Measurements from ENCODE around the gene PRB2. TPM values are rescaled to one million over a fixed set of nuclear protein-coding genes. Genes with fewer than 3 reads are reported as not detected.

PRB2 gene
- total RNA-seq, 1 experiment from 2014 or later, result not detected

- no peak for TF ChIP-seq NFATC4 (CRISPR knock-in tag; IDR thresholded peaks at IDR 0.05)
- no peak for TF ChIP-seq TCF7 (CRISPR knock-in tag; IDR thresholded peaks at IDR 0.05; ENCODE audit: low read depth)
- no peak for TF ChIP-seq PRDM15 (CRISPR knock-in tag; IDR thresholded peaks at IDR 0.05)
- no peak for TF ChIP-seq NR2C2 (CRISPR knock-in tag; IDR thresholded peaks at IDR 0.05)
These were observed 32.0 kb upstream of the PRB2 start (continued) for GRCh38 chr12:11427341-11427740.

- peaks cover 52% of the 10 kb centered on the region for H3K9me3 Mint-ChIP-seq
- peaks cover 4% of the 10 kb centered on the region for H3K4me1 Mint-ChIP-seq
- CTCF ChIA-PET, result no interaction called here
- no peak for DNase-seq (ENCODE audit: low spot score)
- ATAC-seq, result no peak
- no peak overlapping the region for H3K27ac Mint-ChIP-seq
- TF ChIP-seq RELA (CRISPR knock-in tag; IDR thresholded peaks at IDR 0.05; ENCODE audit: borderline replicate concordance) (no peak), E2F4 (CRISPR knock-in tag; IDR thresholded peaks at IDR 0.05; ENCODE audit: borderline replicate concordance, low read depth) (no peak), ZNF219 (CRISPR knock-in tag; IDR thresholded peaks at IDR 0.05; ENCODE audit: borderline replicate concordance) (no peak), USF1 (CRISPR knock-in tag; IDR thresholded peaks at IDR 0.05) (no peak), EMX1 (CRISPR knock-in tag; IDR thresholded peaks at IDR 0.05) (no peak), GTF2I (CRISPR knock-in tag; conservative IDR thresholded peaks at IDR 0.05) (no peak)
- peaks cover 8% of the 10 kb centered on the region for H3K27me3 Mint-ChIP-seq (ENCODE audit: low read depth)
- peaks cover 34% of the 10 kb centered on the region for H3K36me3 Mint-ChIP-seq
- POLR2A ChIA-PET, result no interaction called here
- H3K4me3 Mint-ChIP-seq, result no peak overlapping the region
These were observed 17.4 kb upstream of the PRB2 start for GRCh38 chr12:11412731-11413130.

GRCh38 chr12:11408096-11408495 lies 12.7 kb upstream of the PRB2 start:
- Mint-ChIP-seq H3K27me3 (ENCODE audit: low read depth) (peaks cover 4% of the 10 kb centered on the region; the same call in 1 of the 2 replicates), H3K4me1 (peaks cover 4% of the 10 kb centered on the region), H3K27ac (no peak overlapping the region), H3K4me3 (no peak overlapping the region), H3K9me3 (peaks cover 24% of the 10 kb centered on the region), H3K36me3 (peaks cover 12% of the 10 kb centered on the region)
- CTCF ChIA-PET, result no interaction called here
- POLR2A ChIA-PET, result no interaction called here
- ATAC-seq (no peak), DNase-seq (ENCODE audit: low spot score) (no peak)
- no peak for TF ChIP-seq NR1H2 (CRISPR knock-in tag; IDR thresholded peaks at IDR 0.05)
- no peak for TF ChIP-seq E2F4 (CRISPR knock-in tag; IDR thresholded peaks at IDR 0.05; ENCODE audit: borderline replicate concordance, low read depth)
- TF ChIP-seq ATF6 (CRISPR knock-in tag; IDR thresholded peaks at IDR 0.05), result no peak
- TF ChIP-seq ESRRA (CRISPR knock-in tag; IDR thresholded peaks at IDR 0.05; ENCODE audit: borderline replicate concordance), result no peak
- no peak for TF ChIP-seq ZSCAN18 (CRISPR knock-in tag; IDR thresholded peaks at IDR 0.05)
- TF ChIP-seq SOX15 (CRISPR knock-in tag; IDR thresholded peaks at IDR 0.05), result no peak
- TF ChIP-seq E2F1 (CRISPR knock-in tag; IDR thresholded peaks at IDR 0.05), result no peak
- TF ChIP-seq ZNF425 (CRISPR knock-in tag; conservative IDR thresholded peaks at IDR 0.05), result no peak
- TF ChIP-seq CBFB (CRISPR knock-in tag; IDR thresholded peaks at IDR 0.05; ENCODE audit: low read depth), result no peak
